Activated naive CD4-positive, alpha-beta T cell treated with anti-CD3 and anti-CD28 coated beads for 36 hours (primary cell): ENCODE results near the gene GNG4. TPM values are rescaled to one million over a fixed set of nuclear protein-coding genes. Genes with fewer than 3 reads are reported as not detected.

ENCODE experiments used
- CTCF ChIA-PET: fragments of 350-600 bp; sonication (Branson Sonifier 250); formaldehyde crosslinking; loops from one replicate; lab custom pipeline; 2021; ENCODE audit warnings: antibody characterized with exemption; lab: Charles Lee
- DNase-seq: peaks from one replicate; pipeline ENCODE4 v3.0.0-alpha.2; 2020
- H3K27ac Mint-ChIP-seq: one replicate; pipeline ENCODE4 v1.8.0; 2021; ENCODE audit warnings: mild to moderate bottlenecking, mixed read lengths
- H3K27me3 Mint-ChIP-seq: one replicate; pipeline ENCODE4 v1.8.0; 2021; ENCODE audit warnings: low read depth, mixed read lengths
- H3K36me3 Mint-ChIP-seq: one replicate; pipeline ENCODE4 v1.8.0; 2021; ENCODE audit warnings: low read depth, mixed read lengths
- H3K4me1 Mint-ChIP-seq: one replicate; pipeline ENCODE4 v1.8.0; 2021; ENCODE audit warnings: low read depth, mixed read lengths
- H3K4me3 Mint-ChIP-seq: one replicate; pipeline ENCODE4 v1.8.0; 2021; ENCODE audit warnings: mild to moderate bottlenecking, moderate library complexity, mixed read lengths
- H3K9me3 Mint-ChIP-seq: one replicate; pipeline ENCODE4 v1.8.0; 2021; ENCODE audit warnings: mixed read lengths
- intact Hi-C: fragments of 100-400 bp; cut with micrococcal nuclease; formaldehyde crosslinking; loops from one replicate; pipeline ENCODE4 v1.15.1; 2023
- total RNA-seq, 2 experiments: library from RNA; stranded (reverse); gene quantifications; one replicate each; pipeline ENCODE4 v1.2.3, GENCODE V29; 2021

GNG4 gene
- total RNA-seq, 2 experiments from 2014 or later = 0.15 TPM; not detected in 1

GRCh38 chr1:235669277-235669676 is 19.7 kb upstream of the GNG4 start:
- peaks cover 57% of the 10 kb centered on the region for H3K36me3 Mint-ChIP-seq
- intact Hi-C loops = no loop called here
- no peak overlapping the region for H3K27ac Mint-ChIP-seq
- H3K4me3 Mint-ChIP-seq = no peak overlapping the region
- CTCF ChIA-PET = no interaction called here
- H3K4me1 Mint-ChIP-seq = no peaks in the 10 kb centered on the region
- no peaks in the 10 kb centered on the region for H3K27me3 Mint-ChIP-seq
- peaks cover 37% of the 10 kb centered on the region for H3K9me3 Mint-ChIP-seq
- no peak for DNase-seq

DNA sequence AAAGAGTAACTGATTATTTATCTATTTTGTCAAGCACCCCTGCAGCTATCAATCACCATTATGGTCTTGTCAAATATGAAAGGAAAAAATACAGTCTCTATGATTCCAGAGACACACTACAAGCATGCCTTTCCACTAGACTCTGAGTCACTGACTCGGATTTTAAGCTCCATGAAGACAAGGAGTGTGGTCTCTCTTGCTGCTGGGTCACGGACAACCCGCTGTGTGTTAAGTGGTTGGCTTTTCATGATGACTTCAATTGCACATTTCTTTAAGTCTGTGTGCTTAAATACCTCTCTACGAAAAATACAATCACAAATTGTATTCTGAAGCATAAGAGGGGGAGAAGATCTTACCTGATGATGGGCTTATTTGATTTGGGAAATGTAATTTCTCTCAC is 14.0 kb upstream of the GNG4 start:
- CTCF ChIA-PET = interaction anchor here (0.6 to 0.7 kb wide), 2 partner anchors 15 to 121 kb away, joined by 3 read pairs; no protein-coding TSS in a partner anchor
- Mint-ChIP-seq H3K36me3 (peaks cover 16% of the 10 kb centered on the region), H3K4me1 (no peaks in the 10 kb centered on the region), H3K4me3 (no peak overlapping the region), H3K27ac (no peak overlapping the region), H3K9me3 (no peaks in the 10 kb centered on the region), H3K27me3 (no peaks in the 10 kb centered on the region)
- intact Hi-C loops = no loop called here
- DNase-seq = no peak

- H3K4me3 Mint-ChIP-seq = no peak overlapping the region
- H3K4me1 Mint-ChIP-seq = no peaks in the 10 kb centered on the region
- H3K27me3 Mint-ChIP-seq = peaks cover 2% of the 10 kb centered on the region
- DNase-seq = no peak
- H3K36me3 Mint-ChIP-seq = peaks cover 14% of the 10 kb centered on the region
- no peak overlapping the region for H3K27ac Mint-ChIP-seq
- intact Hi-C loops = no loop called here
- CTCF ChIA-PET = no interaction called here
- no peaks in the 10 kb centered on the region for H3K9me3 Mint-ChIP-seq
Measured at GRCh38 chr1:235661568-235661967, 12.0 kb upstream of the GNG4 start.

GRCh38 chr1:235659186-235659771 is 9.7 kb upstream of the GNG4 start:
- CTCF ChIA-PET = interaction anchor here (0.6 kb wide), 2 partner anchors 315 to 875 kb away, joined by 3 to 4 read pairs; no protein-coding TSS in a partner anchor
- H3K27me3 Mint-ChIP-seq = peaks cover 9% of the 10 kb centered on the region
- H3K9me3 Mint-ChIP-seq = peaks cover under 1% of the 10 kb centered on the region
- H3K36me3 Mint-ChIP-seq = peaks cover 11% of the 10 kb centered on the region
- DNase-seq = no peak
- no peaks in the 10 kb centered on the region for H3K4me1 Mint-ChIP-seq
- H3K27ac Mint-ChIP-seq = no peak overlapping the region
- no peak overlapping the region for H3K4me3 Mint-ChIP-seq
- intact Hi-C loops = no loop called here

- no peak for DNase-seq
- intact Hi-C loops = no loop called here
- Mint-ChIP-seq H3K27ac (no peak overlapping the region), H3K4me3 (no peak overlapping the region), H3K4me1 (no peaks in the 10 kb centered on the region), H3K9me3 (peaks cover 6% of the 10 kb centered on the region), H3K27me3 (peaks cover 19% of the 10 kb centered on the region), H3K36me3 (peaks cover 5% of the 10 kb centered on the region)
- CTCF ChIA-PET = interaction anchor here (1.1 kb wide), 1 partner anchor 100 kb away, joined by 3 read pairs; no protein-coding TSS in a partner anchor
Measured at GRCh38 chr1:235657747-235658526, 8.4 kb upstream of the GNG4 start.

DNA sequence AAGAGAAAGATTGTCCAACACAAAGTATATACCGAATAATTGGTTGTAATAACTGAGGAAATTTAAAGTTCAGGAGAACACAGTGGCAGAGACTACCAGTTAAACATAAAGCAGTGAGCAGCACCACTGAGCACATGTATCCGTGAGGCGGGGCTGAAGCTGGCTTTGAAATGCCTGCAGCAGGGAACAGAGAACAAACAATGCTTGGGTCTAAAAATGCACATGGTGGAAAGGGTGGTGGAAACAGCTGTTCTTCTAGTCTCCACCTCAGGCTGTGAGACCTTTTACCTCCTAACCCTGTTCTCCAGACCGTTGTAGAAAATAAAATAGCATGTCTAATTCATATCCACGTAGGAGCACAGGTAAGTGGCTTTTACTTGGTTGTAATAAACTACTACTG is 7.7 kb upstream of the GNG4 start:
- Mint-ChIP-seq H3K27me3 (peaks cover 25% of the 10 kb centered on the region), H3K27ac (no peak overlapping the region), H3K36me3 (peaks cover 3% of the 10 kb centered on the region), H3K9me3 (peaks cover 8% of the 10 kb centered on the region), H3K4me1 (no peaks in the 10 kb centered on the region), H3K4me3 (no peak overlapping the region)
- CTCF ChIA-PET = interaction anchor here (1.1 kb wide), 1 partner anchor 99 kb away, joined by 3 read pairs; no protein-coding TSS in a partner anchor
- intact Hi-C loops = no loop called here
- DNase-seq = no peak

- intact Hi-C loops = no loop called here
- Mint-ChIP-seq H3K27me3 (peaks cover 58% of the 10 kb centered on the region), H3K36me3 (peaks cover 4% of the 10 kb centered on the region), H3K27ac (no peak overlapping the region), H3K9me3 (peaks cover 8% of the 10 kb centered on the region), H3K4me1 (peaks cover 11% of the 10 kb centered on the region), H3K4me3 (no peak overlapping the region)
- DNase-seq = no peak
- CTCF ChIA-PET = interaction anchor here (0.7 kb wide), 1 partner anchor 1002 kb away, joined by 3 read pairs; no protein-coding TSS in a partner anchor
Measured at GRCh38 chr1:235652364-235652763, 2.8 kb upstream of the GNG4 start.

DNA sequence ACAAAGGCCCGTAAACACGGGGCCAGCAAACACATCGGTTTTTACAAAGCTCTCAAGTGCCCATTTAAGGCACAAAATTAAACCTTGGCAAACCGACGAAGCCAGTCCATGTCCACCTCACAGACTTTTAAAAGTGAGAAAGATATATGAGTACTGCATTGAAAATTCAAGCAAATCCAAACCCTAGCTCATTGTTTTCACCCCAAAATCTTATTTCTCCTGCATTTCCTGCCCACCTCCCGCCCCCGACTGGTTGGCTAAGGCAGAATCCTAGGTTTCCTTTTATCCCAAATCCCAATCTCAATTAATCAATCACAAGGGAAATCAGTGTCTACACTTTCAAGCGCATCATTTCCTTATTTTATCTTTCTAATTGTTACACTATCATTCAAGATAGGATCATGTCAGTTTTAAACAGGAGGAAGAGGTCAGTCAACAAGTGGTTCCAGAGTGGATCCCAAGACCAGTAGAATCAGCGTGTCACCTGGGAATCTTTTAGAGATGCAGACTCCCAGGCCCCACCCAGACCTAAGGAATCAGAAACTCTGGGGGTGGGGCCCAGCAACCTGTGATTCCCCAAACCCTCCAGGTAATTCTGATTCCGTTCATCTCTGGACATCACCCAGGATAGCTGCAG is 1.7 kb upstream of the GNG4 start:
- peaks cover 67% of the 10 kb centered on the region for H3K27me3 Mint-ChIP-seq
- H3K36me3 Mint-ChIP-seq = peaks cover 4% of the 10 kb centered on the region
- DNase-seq = no peak
- intact Hi-C loops = no loop called here
- peaks cover 11% of the 10 kb centered on the region for H3K4me1 Mint-ChIP-seq
- peak overlapping the region; percentile 48 for H3K4me3 Mint-ChIP-seq
- H3K9me3 Mint-ChIP-seq = peaks cover 8% of the 10 kb centered on the region
- CTCF ChIA-PET = interaction anchor here (0.7 kb wide), 2 partner anchors 9 to 1001 kb away, joined by 3 read pairs; no protein-coding TSS in a partner anchor
- H3K27ac Mint-ChIP-seq = no peak overlapping the region

DNA sequence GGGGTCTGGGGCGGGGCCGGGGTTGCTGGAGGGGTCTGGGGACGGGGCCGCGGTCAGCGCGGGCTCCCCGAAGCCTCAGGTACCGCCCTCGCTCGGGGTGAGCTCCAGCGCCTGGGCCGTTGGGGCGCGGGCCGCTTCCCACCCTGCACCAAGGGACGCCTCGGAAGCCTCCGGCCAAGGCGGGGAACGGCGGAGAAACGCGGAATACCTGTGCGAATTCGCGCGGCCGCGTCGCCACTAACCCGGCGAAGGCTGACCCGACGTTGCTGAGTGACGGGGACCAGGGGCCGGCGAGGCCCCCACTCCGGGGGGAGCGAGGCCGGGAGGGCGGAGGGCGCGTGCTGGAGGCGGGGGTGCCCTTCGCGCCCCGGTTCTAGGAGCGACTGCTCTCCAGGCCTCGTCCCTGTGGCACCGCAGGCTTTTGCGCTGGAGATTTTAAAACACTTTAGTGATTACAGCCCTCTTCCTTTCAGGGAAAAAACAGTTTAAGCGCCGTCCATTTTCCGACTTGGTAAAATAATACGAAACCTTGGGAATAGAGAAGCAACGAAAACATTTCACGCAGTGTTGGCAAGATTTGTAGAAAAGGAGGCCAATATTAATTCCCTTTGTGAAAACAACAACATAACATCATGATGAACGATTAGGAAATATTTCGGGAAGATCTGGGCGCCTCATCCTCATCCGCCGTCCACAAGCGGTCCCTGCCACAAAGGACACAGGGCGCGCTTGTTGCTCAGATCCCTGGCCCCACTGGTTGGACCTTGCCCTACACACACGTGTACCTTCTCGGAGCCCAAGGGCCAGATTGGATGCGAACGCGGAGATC is 971 bp upstream of the GNG4 start:
- peaks cover 66% of the 10 kb centered on the region for H3K27me3 Mint-ChIP-seq
- H3K4me3 Mint-ChIP-seq = peak overlapping the region; percentile 48
- H3K36me3 Mint-ChIP-seq = peaks cover 4% of the 10 kb centered on the region
- intact Hi-C loops = no loop called here
- peaks cover 11% of the 10 kb centered on the region for H3K4me1 Mint-ChIP-seq
- DNase-seq = no peak
- CTCF ChIA-PET = interaction anchor here (0.7 kb wide), 1 partner anchor 8 kb away, joined by 3 read pairs; no protein-coding TSS in a partner anchor
- peaks cover 8% of the 10 kb centered on the region for H3K9me3 Mint-ChIP-seq
- H3K27ac Mint-ChIP-seq = no peak overlapping the region

DNA sequence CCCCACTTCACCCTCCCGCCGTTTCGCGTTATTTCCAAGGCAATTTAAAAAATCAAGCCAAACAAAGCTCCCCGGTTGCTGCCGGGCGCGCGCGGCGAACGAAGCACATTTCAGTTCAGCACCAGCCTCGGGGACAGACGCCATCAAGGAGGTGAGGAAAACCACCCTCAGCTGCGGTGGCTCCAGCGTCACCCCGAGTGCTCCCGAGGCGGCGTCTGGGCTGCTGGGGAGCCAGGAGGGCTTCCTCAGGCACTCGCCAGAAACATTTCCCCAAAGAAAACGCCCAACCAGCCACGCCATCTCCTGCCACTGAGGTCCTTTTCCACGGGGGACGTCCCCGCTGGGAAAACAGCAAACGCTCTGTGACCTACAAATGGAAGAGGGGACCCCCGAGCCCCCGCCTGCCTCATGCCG is 623 bp downstream of the GNG4 start:
- Mint-ChIP-seq H3K9me3 (peaks cover 6% of the 10 kb centered on the region), H3K4me3 (peak overlapping the region; percentile 81), H3K27me3 (peaks cover 68% of the 10 kb centered on the region), H3K36me3 (peaks cover 4% of the 10 kb centered on the region), H3K27ac (no peak overlapping the region), H3K4me1 (peaks cover 11% of the 10 kb centered on the region)
- CTCF ChIA-PET = no interaction called here
- peak; percentile 80 for DNase-seq
- intact Hi-C loops = loop anchor here (10.0 kb wide), 1 partner anchor 416 kb away; the partner anchor contains the start of gene NID1

DNA sequence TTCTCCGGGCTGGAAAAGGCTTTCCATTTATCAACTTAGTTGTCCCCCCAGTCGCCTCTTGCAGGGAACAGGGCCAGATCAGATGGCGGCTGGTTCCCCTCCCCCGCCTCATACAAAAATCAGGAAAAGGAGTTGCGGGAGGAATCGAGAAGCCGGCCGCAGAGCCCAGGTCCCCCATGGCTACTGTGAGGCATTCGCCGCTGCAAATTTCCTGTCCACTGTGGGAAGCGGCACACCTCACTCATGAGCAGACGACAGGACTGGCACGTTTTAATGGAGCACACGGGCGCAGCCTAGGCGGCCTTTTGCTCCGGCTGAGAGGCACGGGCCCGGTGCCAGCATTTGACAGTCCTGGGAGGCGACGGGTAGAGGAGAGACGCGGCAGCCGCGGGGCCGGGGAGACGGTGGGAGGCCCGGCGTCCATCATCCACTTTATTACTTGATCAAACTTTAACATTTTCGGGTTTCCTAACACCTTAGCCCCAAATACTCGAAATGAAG is 1.1 kb downstream of the GNG4 start:
- no peak for DNase-seq
- H3K9me3 Mint-ChIP-seq = peaks cover 4% of the 10 kb centered on the region
- CTCF ChIA-PET = interaction anchor here (1.1 kb wide), 1 partner anchor 9 kb away, joined by 3 read pairs; no protein-coding TSS in a partner anchor
- H3K4me1 Mint-ChIP-seq = peaks cover 11% of the 10 kb centered on the region
- no peak overlapping the region for H3K27ac Mint-ChIP-seq
- intact Hi-C loops = loop anchor here (10.0 kb wide), 1 partner anchor 416 kb away; the partner anchor contains the start of gene NID1
- H3K27me3 Mint-ChIP-seq = peaks cover 65% of the 10 kb centered on the region
- peaks cover 4% of the 10 kb centered on the region for H3K36me3 Mint-ChIP-seq
- peak overlapping the region; percentile 81 for H3K4me3 Mint-ChIP-seq
